NCI-H128 (cell line): Measurements from ENCODE around the gene PLEKHH2.

ENCODE experiments used
- DNase-seq: peaks from one replicate; lab custom pipeline; 2025; ENCODE audit not compliant: unreplicated experiment; lab: John Stamatoyannopoulos, UW

Gene PLEKHH2

DNA sequence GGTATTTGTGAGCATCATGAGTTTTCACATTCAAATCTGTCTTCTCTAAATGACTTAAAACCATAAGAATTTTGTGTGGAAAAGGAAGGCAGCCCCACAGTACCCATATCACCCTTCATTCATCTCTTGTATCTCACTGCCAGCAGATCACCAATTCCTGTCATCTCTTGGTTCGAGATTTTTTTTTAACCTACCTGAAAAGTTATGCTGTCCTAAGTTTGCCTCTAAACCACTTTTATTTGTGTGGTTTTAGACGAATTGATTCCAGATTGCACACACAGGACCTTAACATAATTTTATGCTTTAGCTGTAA, 169.6 kb downstream of the PLEKHH2 start:
- DNase-seq, result no peak

DNA sequence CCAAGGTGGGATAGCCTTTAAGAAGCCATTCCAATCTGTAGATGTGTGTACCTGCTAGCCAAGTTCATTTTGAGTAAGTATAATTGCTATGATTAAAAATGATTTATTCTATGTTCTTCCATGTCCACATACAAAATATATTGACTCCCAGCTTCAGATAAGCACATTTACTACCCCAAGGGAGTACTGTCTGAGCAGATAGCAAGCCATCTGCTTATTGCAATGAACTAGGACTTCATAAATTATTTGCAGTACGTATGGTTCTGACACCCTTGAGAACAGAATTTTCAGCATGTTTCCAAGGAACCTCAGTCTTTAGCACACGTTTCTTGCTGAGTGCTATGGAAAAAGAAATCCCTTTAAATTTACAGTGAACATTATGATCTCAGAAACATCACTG, 173.4 kb downstream of the PLEKHH2 start:
- DNase-seq, result no peak

DNA sequence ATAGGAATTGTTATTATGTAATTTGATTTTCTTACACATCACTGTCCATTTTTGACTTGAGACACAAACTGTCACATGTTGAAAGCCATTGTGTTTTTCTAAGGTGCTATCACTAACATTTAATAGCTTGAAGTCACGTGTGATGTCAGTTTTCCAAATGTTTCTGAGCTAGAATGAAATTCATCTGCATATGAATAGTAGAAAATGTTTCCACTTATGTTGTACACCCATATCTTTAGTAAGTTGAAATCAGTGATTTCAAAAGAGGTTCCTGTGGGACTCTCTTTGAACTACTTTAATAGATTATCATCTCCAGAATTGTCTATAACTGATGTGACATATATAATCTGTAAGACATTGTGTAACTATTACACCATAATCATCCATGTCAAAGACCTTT, 173.8 kb downstream of the PLEKHH2 start:
- DNase-seq, result no peak

DNA sequence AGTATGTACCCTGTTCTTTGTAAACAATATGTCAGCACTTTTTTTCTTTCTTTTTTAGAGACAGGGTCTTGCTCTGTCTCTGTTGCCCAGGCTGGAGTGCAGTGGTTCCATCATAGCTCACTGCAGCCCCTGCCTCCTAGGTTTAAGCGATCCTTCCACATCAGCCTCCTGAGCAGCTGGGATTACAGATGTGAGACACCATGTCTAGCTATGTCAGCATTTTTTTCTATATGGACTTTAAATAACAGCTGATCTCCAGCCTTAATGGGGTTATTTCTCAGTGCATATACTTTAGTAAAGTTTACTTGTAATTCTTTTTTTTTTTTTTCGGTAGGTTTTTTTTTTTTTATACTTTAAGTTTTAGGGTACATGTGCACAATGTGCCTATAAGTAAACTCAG, 174.9 kb downstream of the PLEKHH2 start:
- DNase-seq, result no peak

DNA sequence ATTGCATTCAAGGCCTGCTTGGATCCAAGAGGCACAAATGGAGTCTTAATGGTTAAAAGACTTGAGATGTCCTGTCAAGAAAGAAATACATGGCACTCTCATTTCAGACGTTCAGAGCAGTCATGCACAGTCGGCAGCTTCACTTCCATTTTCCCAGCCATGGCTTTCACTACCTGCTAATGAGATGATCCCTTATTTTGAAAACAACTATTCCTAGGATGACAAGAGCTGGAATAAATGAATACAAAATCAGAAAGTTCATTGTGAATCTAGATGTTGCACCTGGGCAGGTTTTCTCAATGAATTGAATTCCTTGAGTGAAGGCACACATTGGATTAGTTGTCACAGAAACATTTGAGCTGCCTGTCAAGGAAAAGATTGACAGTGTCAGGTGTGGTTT, 175.9 kb downstream of the PLEKHH2 start:
- DNase-seq, result no peak

DNA sequence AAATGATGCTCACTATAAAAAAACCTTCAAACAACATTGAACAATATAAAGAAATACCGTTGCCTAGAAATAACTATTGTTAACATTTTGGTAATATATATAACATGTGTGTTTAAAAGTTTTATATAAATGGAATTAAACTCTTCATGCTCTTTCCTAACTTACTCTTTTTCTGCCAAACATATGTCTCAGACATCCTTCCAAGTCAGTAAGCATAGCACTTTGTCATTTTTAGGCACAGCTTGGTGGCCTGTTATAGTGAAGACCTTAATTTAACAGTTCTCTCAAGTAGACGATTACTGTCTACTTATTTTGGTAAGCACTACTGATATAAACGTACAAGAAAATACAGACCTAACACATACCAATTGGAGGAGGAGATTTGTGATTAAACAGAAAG, 177.7 kb downstream of the PLEKHH2 start:
- DNase-seq, result no peak
